SU-DHL-6 (cell line): ENCODE data around the gene NPAS2.

Experiments
- H2AFZ ChIP-seq: fragments of 200-600 bp; sonication (generic); 2 replicates; pipeline ENCODE4 v1.6.1; 2014; ENCODE audit warnings: low read depth, mild to moderate bottlenecking, moderate library complexity, mixed read lengths, antibody characterized with exemption, low read length; ENCODE audit not compliant: severe bottlenecking
- H3F3A ChIP-seq: fragments of 200-600 bp; shearing (Covaris generic); 2 replicates; pipeline ENCODE4 v1.6.0; 2016; ENCODE audit warnings: antibody characterized with exemption, mild to moderate bottlenecking; ENCODE audit not compliant: insufficient read depth
- H3K27ac ChIP-seq: fragments of 200-600 bp; sonication (generic); 2 replicates; pipeline ENCODE4 v1.5.1; 2016; ENCODE audit warnings: low read depth, mild to moderate bottlenecking, low read length, moderate library complexity, mixed read lengths
- H3K27me3 ChIP-seq: fragments of 200-600 bp; sonication (generic), shearing (Covaris generic); 2 replicates; pipeline ENCODE4 v1.6.0; 2014; ENCODE audit warnings: mild to moderate bottlenecking, low read length
- H3K36me3 ChIP-seq: fragments of 200-600 bp; sonication (generic); 2 replicates; pipeline ENCODE4 v1.6.1; 2014; ENCODE audit warnings: mild to moderate bottlenecking, low read length, mixed read lengths
- H3K4me2 ChIP-seq: fragments of 300-600, 200-600 bp; shearing (Covaris generic), sonication (generic); 2 replicates; pipeline ENCODE4 v1.6.0; 2014; ENCODE audit warnings: low read length, low read depth, mild to moderate bottlenecking; ENCODE audit not compliant: poor library complexity, severe bottlenecking
- H3K4me3 ChIP-seq: fragments of 200-600 bp; sonication (generic); 2 replicates; pipeline ENCODE4 v1.5.1; 2014; ENCODE audit warnings: antibody characterized with exemption, low read length, mild to moderate bottlenecking, mixed read lengths; ENCODE audit not compliant: insufficient read depth, poor library complexity, severe bottlenecking
- H3K79me2 ChIP-seq: fragments of 200-600 bp; sonication (generic); 2 replicates; pipeline ENCODE4 v1.6.1; 2014; ENCODE audit warnings: mild to moderate bottlenecking, low read length, moderate library complexity; ENCODE audit not compliant: insufficient read depth
- H3K9ac ChIP-seq: fragments of 200-600 bp; sonication (generic); 2 replicates; pipeline ENCODE4 v1.7.0; 2014; ENCODE audit warnings: mild to moderate bottlenecking, low read length
- H3K9me2 ChIP-seq: fragments of 200-600 bp; sonication (generic); replicated peaks from 2 replicates; pipeline ENCODE4 v1.6.1; 2014; ENCODE audit warnings: low read length; ENCODE audit not compliant: insufficient read depth
- H3K9me3 ChIP-seq: fragments of 200-600 bp; sonication (generic); 2 replicates; pipeline ENCODE4 v1.6.1; 2014; ENCODE audit warnings: low read length, mixed read lengths; ENCODE audit not compliant: insufficient read depth
- H4K20me1 ChIP-seq: fragments of 200-600 bp; sonication (generic); 2 replicates; pipeline ENCODE4 v1.6.1; 2014; ENCODE audit warnings: low read depth, mild to moderate bottlenecking, antibody characterized with exemption, low read length, moderate library complexity, mixed read lengths
- EZH2phosphoT487 ChIP-seq: fragments of 200-600 bp; sonication (generic), shearing (Covaris generic); conservative IDR thresholded peaks from 2 replicates; pipeline ENCODE4 v1.6.1; 2018; ENCODE audit warnings: mild to moderate bottlenecking, antibody characterized with exemption, low read length, moderate library complexity, mixed read lengths

The NPAS2 gene

GRCh38 chr2:101045330-101045729 lies 225.4 kb downstream of the NPAS2 start:
- H3K27me3 ChIP-seq, result 0 out of 2 replicates have a peak, but pooled peaks cover 3% of the 10 kb centered on the region
- H3K79me2 ChIP-seq, result no peaks in the 10 kb centered on the region
- H2AFZ ChIP-seq, result no peak overlapping the region
- no peak overlapping the region for H3K4me2 ChIP-seq
- H3K4me3 ChIP-seq, result no peak overlapping the region
- H3K9me3 ChIP-seq, result no peaks in the 10 kb centered on the region
- TF ChIP-seq EZH2phosphoT487, result no peak
- H4K20me1 ChIP-seq, result no peaks in the 10 kb centered on the region
- no peaks in the 10 kb centered on the region for H3K9me2 ChIP-seq
- no peak overlapping the region for H3K27ac ChIP-seq
- H3F3A ChIP-seq, result no peaks in the 10 kb centered on the region
- H3K9ac ChIP-seq, result no peak overlapping the region
- no peaks in the 10 kb centered on the region for H3K36me3 ChIP-seq
